SU-DHL-6 (cell line): ENCODE results near the gene ZC3H7A.

Experiments
- EZH2phosphoT487 ChIP-seq: fragments of 200-600 bp; sonication (generic), shearing (Covaris generic); conservative IDR thresholded peaks from 2 replicates; pipeline ENCODE4 v1.6.1; 2018; ENCODE audit warnings: mild to moderate bottlenecking, antibody characterized with exemption, low read length, moderate library complexity, mixed read lengths
- TF ChIP-seq, protein P1 (sequence below): fragments of 200-600 bp; sonication (generic); IDR thresholded peaks from one replicate; pipeline ENCODE4 v1.5.1; 2017; ENCODE audit warnings: antibody characterized with exemption, mild to moderate bottlenecking, low read length, moderate library complexity; ENCODE audit not compliant: insufficient read depth, poor library complexity, severe bottlenecking

DNA sequence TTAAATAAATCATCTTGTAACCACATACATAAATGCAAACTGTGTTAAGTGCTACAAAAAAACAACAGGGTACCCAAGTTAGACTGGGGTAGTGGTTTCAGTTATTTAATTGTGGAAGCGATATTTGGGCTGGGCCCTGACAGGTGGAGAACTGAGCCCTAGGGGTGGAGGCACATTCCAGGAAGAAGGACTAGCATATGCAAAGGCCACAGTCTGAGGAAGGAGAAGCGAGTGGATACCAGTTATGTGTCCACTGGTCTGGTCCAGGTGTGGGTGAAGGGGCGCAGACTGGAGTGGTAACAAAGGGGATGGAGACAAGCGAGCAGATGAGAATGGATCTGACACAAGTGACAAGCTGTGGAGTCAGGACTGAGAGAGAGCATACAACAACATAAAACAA lies 77.3 kb downstream of the ZC3H7A start:
- TF ChIP-seq, protein P1, sequence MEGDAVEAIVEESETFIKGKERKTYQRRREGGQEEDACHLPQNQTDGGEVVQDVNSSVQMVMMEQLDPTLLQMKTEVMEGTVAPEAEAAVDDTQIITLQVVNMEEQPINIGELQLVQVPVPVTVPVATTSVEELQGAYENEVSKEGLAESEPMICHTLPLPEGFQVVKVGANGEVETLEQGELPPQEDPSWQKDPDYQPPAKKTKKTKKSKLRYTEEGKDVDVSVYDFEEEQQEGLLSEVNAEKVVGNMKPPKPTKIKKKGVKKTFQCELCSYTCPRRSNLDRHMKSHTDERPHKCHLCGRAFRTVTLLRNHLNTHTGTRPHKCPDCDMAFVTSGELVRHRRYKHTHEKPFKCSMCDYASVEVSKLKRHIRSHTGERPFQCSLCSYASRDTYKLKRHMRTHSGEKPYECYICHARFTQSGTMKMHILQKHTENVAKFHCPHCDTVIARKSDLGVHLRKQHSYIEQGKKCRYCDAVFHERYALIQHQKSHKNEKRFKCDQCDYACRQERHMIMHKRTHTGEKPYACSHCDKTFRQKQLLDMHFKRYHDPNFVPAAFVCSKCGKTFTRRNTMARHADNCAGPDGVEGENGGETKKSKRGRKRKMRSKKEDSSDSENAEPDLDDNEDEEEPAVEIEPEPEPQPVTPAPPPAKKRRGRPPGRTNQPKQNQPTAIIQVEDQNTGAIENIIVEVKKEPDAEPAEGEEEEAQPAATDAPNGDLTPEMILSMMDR, result no peak
- no peak for TF ChIP-seq EZH2phosphoT487
